COR-L47 (cell line): Measurements from ENCODE around the gene KNSTRN.

Source experiments
- DNase-seq: peaks from one replicate; lab custom pipeline; 2025; lab: John Stamatoyannopoulos, UW

KNSTRN gene

GRCh38 chr15:40382580-40383456 lies at the start of gene KNSTRN:
Gene KNSTRN, plus strand, starts transcription at chr15:40382721. Its CDS starts 115 bp downstream, at chr15:40382836.
- DNase-seq: peak; percentile 92

- no peak for DNase-seq
These were observed 48.5 kb upstream of the KNSTRN start for GRCh38 chr15:40333922-40334492.

GRCh38 chr15:40334541-40334940 lies 48.0 kb upstream of the KNSTRN start:
- no peak for DNase-seq

GRCh38 chr15:40334941-40335795 lies 47.4 kb upstream of the KNSTRN start:
- DNase-seq: no peak

- peak; percentile 24 for DNase-seq
These were observed 46.4 kb upstream of the KNSTRN start for GRCh38 chr15:40335938-40336743.

GRCh38 chr15:40336744-40337122 lies 45.8 kb upstream of the KNSTRN start:
- DNase-seq: no peak

GRCh38 chr15:40337597-40337996 lies 44.9 kb upstream of the KNSTRN start:
- no peak for DNase-seq

- DNase-seq: peak; percentile 73
These were observed 44.4 kb upstream of the KNSTRN start for GRCh38 chr15:40338041-40338657.

- no peak for DNase-seq
These were observed 43.5 kb upstream of the KNSTRN start for GRCh38 chr15:40338921-40339620.

GRCh38 chr15:40339621-40339945 lies 42.9 kb upstream of the KNSTRN start:
- no peak for DNase-seq

- no peak for DNase-seq
These were observed 42.3 kb upstream of the KNSTRN start for GRCh38 chr15:40340038-40340739.

- peak; percentile 81 for DNase-seq
These were observed 41.7 kb upstream of the KNSTRN start, which contains the start of gene CCDC9B for GRCh38 chr15:40340740-40341400. Gene CCDC9B, minus strand, starts transcription at chr15:40340939. Its CDS starts 120 bp downstream, at chr15:40340819.

- no peak for DNase-seq
These were observed 39.9 kb upstream of the KNSTRN start for GRCh38 chr15:40342416-40343320.

GRCh38 chr15:40343512-40343911 lies 39.0 kb upstream of the KNSTRN start:
- DNase-seq: no peak

- no peak for DNase-seq
These were observed 38.3 kb upstream of the KNSTRN start for GRCh38 chr15:40344217-40344616.

- DNase-seq: peak; percentile 61
These were observed 37.8 kb upstream of the KNSTRN start for GRCh38 chr15:40344631-40345120.

- DNase-seq: no peak
These were observed 37.2 kb upstream of the KNSTRN start for GRCh38 chr15:40345225-40345866.
